ENCODE data around the gene USP34. TPM values are rescaled to one million over a fixed set of nuclear protein-coding genes. Genes with fewer than 3 reads are reported as not detected.

USP34 gene
- total RNA-seq, 6 experiments from 2014 or later: 50.3 to 65.4 (median 58.5) TPM

DNA sequence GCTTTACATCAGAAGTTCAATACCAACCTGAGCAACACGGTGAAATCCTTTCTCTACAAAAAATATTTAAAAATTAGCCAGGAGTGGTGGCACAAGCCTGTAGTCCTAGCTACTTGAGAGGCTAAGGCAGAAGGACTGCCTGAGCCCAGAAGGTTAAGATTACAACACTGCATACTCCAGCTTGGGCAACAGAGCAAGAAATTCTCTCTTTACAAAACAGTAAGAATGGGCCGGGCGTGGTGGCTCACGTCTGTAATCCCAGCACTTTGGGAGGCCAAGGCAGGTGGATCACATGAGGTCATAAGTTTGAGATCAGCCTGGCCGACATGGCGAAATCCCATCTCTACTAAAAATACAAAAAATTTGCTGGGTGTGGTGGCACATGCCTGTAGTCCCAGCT is 113.2 kb downstream of the USP34 start:
- no peak for DNase-seq
- Mint-ChIP-seq H3K4me1 (ENCODE audit: low read depth) (peaks cover 48% of the 10 kb centered on the region), H3K36me3 (ENCODE audit: low read depth) (peaks cover 46% of the 10 kb centered on the region), H3K27ac (no peak overlapping the region), H3K27me3 (ENCODE audit: insufficient read depth) (no peaks in the 10 kb centered on the region; the same call in 1 of the 2 replicates), H3K9me3 (peaks cover 9% of the 10 kb centered on the region), H3K4me3 (no peak overlapping the region)
- TF ChIP-seq, protein P1, sequence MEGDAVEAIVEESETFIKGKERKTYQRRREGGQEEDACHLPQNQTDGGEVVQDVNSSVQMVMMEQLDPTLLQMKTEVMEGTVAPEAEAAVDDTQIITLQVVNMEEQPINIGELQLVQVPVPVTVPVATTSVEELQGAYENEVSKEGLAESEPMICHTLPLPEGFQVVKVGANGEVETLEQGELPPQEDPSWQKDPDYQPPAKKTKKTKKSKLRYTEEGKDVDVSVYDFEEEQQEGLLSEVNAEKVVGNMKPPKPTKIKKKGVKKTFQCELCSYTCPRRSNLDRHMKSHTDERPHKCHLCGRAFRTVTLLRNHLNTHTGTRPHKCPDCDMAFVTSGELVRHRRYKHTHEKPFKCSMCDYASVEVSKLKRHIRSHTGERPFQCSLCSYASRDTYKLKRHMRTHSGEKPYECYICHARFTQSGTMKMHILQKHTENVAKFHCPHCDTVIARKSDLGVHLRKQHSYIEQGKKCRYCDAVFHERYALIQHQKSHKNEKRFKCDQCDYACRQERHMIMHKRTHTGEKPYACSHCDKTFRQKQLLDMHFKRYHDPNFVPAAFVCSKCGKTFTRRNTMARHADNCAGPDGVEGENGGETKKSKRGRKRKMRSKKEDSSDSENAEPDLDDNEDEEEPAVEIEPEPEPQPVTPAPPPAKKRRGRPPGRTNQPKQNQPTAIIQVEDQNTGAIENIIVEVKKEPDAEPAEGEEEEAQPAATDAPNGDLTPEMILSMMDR (IDR thresholded peaks at IDR 0.05): no peak

- Mint-ChIP-seq H3K4me1 (ENCODE audit: low read depth) (peaks cover 48% of the 10 kb centered on the region), H3K27me3 (ENCODE audit: insufficient read depth) (no peaks in the 10 kb centered on the region; the same call in 1 of the 2 replicates), H3K36me3 (ENCODE audit: low read depth) (peaks cover 44% of the 10 kb centered on the region), H3K9me3 (peaks cover 9% of the 10 kb centered on the region), H3K27ac (peak overlapping the region; percentile 6; the same call in 1 of the 2 replicates), H3K4me3 (no peak overlapping the region)
- DNase-seq: peak; percentile 8
- TF ChIP-seq, protein P1 (IDR thresholded peaks at IDR 0.05): no peak
Measured at GRCh38 chr2:61356958-61357350, 113.9 kb downstream of the USP34 start.

- peaks cover 48% of the 10 kb centered on the region for H3K4me1 Mint-ChIP-seq (ENCODE audit: low read depth)
- no peak for DNase-seq
- TF ChIP-seq, protein P1 (IDR thresholded peaks at IDR 0.05): no peak
- H3K4me3 Mint-ChIP-seq: no peak overlapping the region; the same call in 1 of the 2 replicates
- peaks cover 43% of the 10 kb centered on the region for H3K36me3 Mint-ChIP-seq (ENCODE audit: low read depth)
- no peaks in the 10 kb centered on the region; the same call in 1 of the 2 replicates for H3K27me3 Mint-ChIP-seq (ENCODE audit: insufficient read depth)
- H3K9me3 Mint-ChIP-seq: peaks cover 9% of the 10 kb centered on the region
- H3K27ac Mint-ChIP-seq: peak overlapping the region; percentile 6; the same call in 1 of the 2 replicates
Measured at GRCh38 chr2:61356261-61356957, 114.5 kb downstream of the USP34 start.

- TF ChIP-seq, protein P1 (IDR thresholded peaks at IDR 0.05): no peak
- Mint-ChIP-seq H3K36me3 (ENCODE audit: low read depth) (peaks cover 45% of the 10 kb centered on the region), H3K4me1 (ENCODE audit: low read depth) (peaks cover 53% of the 10 kb centered on the region), H3K9me3 (peaks cover 9% of the 10 kb centered on the region), H3K27ac (no peak overlapping the region), H3K4me3 (no peak overlapping the region), H3K27me3 (ENCODE audit: insufficient read depth) (no peaks in the 10 kb centered on the region; the same call in 1 of the 2 replicates)
- no peak for DNase-seq
Measured at GRCh38 chr2:61354543-61355197, 116.2 kb downstream of the USP34 start.

- TF ChIP-seq, protein P1 (IDR thresholded peaks at IDR 0.05): no peak
- Mint-ChIP-seq H3K4me1 (ENCODE audit: low read depth) (peaks cover 45% of the 10 kb centered on the region), H3K27ac (no peak overlapping the region), H3K9me3 (peaks cover 9% of the 10 kb centered on the region), H3K4me3 (peak overlapping the region; percentile 17; the same call in 1 of the 2 replicates), H3K36me3 (ENCODE audit: low read depth) (peaks cover 45% of the 10 kb centered on the region), H3K27me3 (ENCODE audit: insufficient read depth) (no peaks in the 10 kb centered on the region; the same call in 1 of the 2 replicates)
- DNase-seq: no peak
Measured at GRCh38 chr2:61353909-61354308, 117.0 kb downstream of the USP34 start.

Measured in HFFc6 (cell line).